ENCODE measurements around the gene CSTA.

- TF ChIP-seq CTCF (IDR thresholded peaks at IDR 0.05): no peak
- TF ChIP-seq POLR2A (IDR thresholded peaks at IDR 0.05): no peak
These were observed 28.9 kb downstream of the CSTA start for GRCh38 chr3:122353893-122354401.
